Neural progenitor cell (in vitro differentiated cells): ENCODE measurements around the gene TAP1. TPM values are rescaled to one million over a fixed set of nuclear protein-coding genes. Genes with fewer than 3 reads are reported as not detected.

Source experiments
- DNase-seq: peaks from one replicate; pipeline ENCODE4 v3.0.0-alpha.2; 2016; ENCODE audit warnings: low spot score
- H2AFZ ChIP-seq: fragments of 200-600 bp; sonication (generic); replicated peaks from 2 replicates; pipeline ENCODE4 v1.6.1; 2016; ENCODE audit warnings: antibody characterized with exemption
- H3F3A ChIP-seq: fragments of 200-600 bp; sonication (generic); 2 replicates; pipeline ENCODE4 v1.6.1; 2016; ENCODE audit warnings: antibody characterized with exemption, low read depth
- H3K27ac ChIP-seq: fragments of 200-600 bp; sonication (generic); 2 replicates; pipeline ENCODE4 v1.5.1; 2016; ENCODE audit warnings: mild to moderate bottlenecking
- H3K27me3 ChIP-seq: fragments of 200-600 bp; sonication (generic); 2 replicates; pipeline ENCODE4 v1.6.1; 2016; ENCODE audit warnings: mild to moderate bottlenecking, moderate library complexity
- H3K36me3 ChIP-seq: fragments of 200-600 bp; sonication (generic); 2 replicates; pipeline ENCODE4 v1.5.1; 2016
- H3K4me1 ChIP-seq: fragments of 200-600 bp; sonication (generic); 2 replicates; pipeline ENCODE4 v1.6.1; 2016; ENCODE audit warnings: mixed run types
- H3K4me2 ChIP-seq: fragments of 200-600 bp; sonication (generic); 2 replicates; pipeline ENCODE4 v1.6.1; 2016
- H3K4me3 ChIP-seq: fragments of 200-600 bp; sonication (generic); 2 replicates; pipeline ENCODE4 v1.5.1; 2016
- H3K79me2 ChIP-seq: fragments of 200-600 bp; sonication (generic); 2 replicates; pipeline ENCODE4 v1.6.1; 2016; ENCODE audit warnings: low read depth
- H3K9ac ChIP-seq: fragments of 200-600 bp; sonication (generic); 2 replicates; pipeline ENCODE4 v1.6.1; 2016
- H3K9me3 ChIP-seq: fragments of 200-600 bp; sonication (generic); 2 replicates; pipeline ENCODE4 v1.5.1; 2016; ENCODE audit warnings: low read depth
- H4K20me1 ChIP-seq: fragments of 200-600 bp; sonication (generic); 2 replicates; pipeline ENCODE4 v1.6.1; 2016; ENCODE audit warnings: low read depth
- H3K27ac Mint-ChIP-seq: 3 replicates; pipeline ENCODE4 v1.8.0; 2021; ENCODE audit warnings: mixed read lengths
- H3K27me3 Mint-ChIP-seq: 2 replicates; pipeline ENCODE4 v1.8.0; 2022; ENCODE audit warnings: low read depth, mild to moderate bottlenecking, inconsistent platforms, moderate library complexity, mixed read lengths; ENCODE audit not compliant: insufficient read depth
- H3K36me3 Mint-ChIP-seq: 3 replicates; pipeline ENCODE4 v1.8.0; 2021; ENCODE audit warnings: mixed read lengths
- H3K4me1 Mint-ChIP-seq: 3 replicates; pipeline ENCODE4 v1.8.0; 2021; ENCODE audit warnings: mixed read lengths
- H3K4me3 Mint-ChIP-seq: 3 replicates; pipeline ENCODE4 v1.8.0; 2021; ENCODE audit warnings: mild to moderate bottlenecking, moderate library complexity, mixed read lengths
- H3K9me3 Mint-ChIP-seq: 3 replicates; pipeline ENCODE4 v1.8.0; 2020; ENCODE audit warnings: mixed read lengths
- EZH2 ChIP-seq: fragments of 200-600 bp; sonication (generic); IDR thresholded peaks from 2 replicates; pipeline ENCODE4 v1.6.1; 2017; ENCODE audit warnings: antibody characterized with exemption, mild to moderate bottlenecking, moderate library complexity
- EZH2phosphoT487 ChIP-seq: fragments of 200-600 bp; sonication (generic); IDR thresholded peaks from 2 replicates; pipeline ENCODE4 v1.6.1; 2017; ENCODE audit warnings: antibody characterized with exemption
- total RNA-seq: library from RNA; depleted of rRNA; stranded (reverse); fragments of >200 nt; gene quantifications from 2 replicates; pipeline ENCODE4 v1.2.3, GENCODE V29; 2015; ENCODE audit warnings: low replicate concordance
- TF ChIP-seq, protein P1 (sequence below): fragments of 200-600 bp; sonication (generic); IDR thresholded peaks from 2 replicates; pipeline ENCODE4 v1.5.1; 2017; ENCODE audit warnings: antibody characterized with exemption, mild to moderate bottlenecking

Gene TAP1
- total RNA-seq, 1 donor from 2014 or later = 6.5 TPM

DNA sequence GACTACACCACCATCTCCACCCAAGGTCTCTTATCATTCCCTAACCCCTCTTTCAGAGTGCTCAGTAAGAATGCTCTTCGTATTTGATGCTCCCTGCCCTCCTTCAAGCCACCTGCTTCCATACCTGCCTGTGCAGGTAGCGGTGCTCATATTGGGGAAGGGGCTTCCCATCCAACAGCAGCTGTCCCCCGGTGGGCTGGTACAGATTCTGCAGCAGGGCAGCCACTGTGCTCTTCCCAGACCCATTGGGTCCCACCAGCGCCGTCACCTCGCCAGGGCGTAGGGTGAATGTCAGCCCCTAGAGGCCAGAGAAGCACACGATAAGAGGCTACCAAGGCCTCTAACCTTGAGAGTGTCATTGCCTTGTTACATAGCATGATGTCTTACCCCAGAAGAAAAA, 5.7 kb downstream of the TAP1 start:
- Mint-ChIP-seq H3K4me1 (peaks cover 12% of the 10 kb centered on the region), H3K27ac (no peak overlapping the region), H3K36me3 (no peaks in the 10 kb centered on the region), H3K27me3 (peaks cover 70% of the 10 kb centered on the region), H3K4me3 (no peak overlapping the region), H3K9me3 (peaks cover 3% of the 10 kb centered on the region)
- Histone ChIP-seq H3K27ac (no peak overlapping the region), H4K20me1 (no peaks in the 10 kb centered on the region), H3K4me1 (peaks cover 4% of the 10 kb centered on the region), H3F3A (no peaks in the 10 kb centered on the region), H3K4me2 (no peak overlapping the region), H3K27me3 (peaks cover 48% of the 10 kb centered on the region), H3K9me3 (no peaks in the 10 kb centered on the region), H3K79me2 (no peaks in the 10 kb centered on the region), H2AFZ (no peak overlapping the region), H3K36me3 (no peaks in the 10 kb centered on the region), H3K4me3 (no peak overlapping the region), H3K9ac (no peak overlapping the region)
- DNase-seq = no peak
- TF ChIP-seq EZH2phosphoT487 (no peak), EZH2 (no peak)
- TF ChIP-seq, protein P1, sequence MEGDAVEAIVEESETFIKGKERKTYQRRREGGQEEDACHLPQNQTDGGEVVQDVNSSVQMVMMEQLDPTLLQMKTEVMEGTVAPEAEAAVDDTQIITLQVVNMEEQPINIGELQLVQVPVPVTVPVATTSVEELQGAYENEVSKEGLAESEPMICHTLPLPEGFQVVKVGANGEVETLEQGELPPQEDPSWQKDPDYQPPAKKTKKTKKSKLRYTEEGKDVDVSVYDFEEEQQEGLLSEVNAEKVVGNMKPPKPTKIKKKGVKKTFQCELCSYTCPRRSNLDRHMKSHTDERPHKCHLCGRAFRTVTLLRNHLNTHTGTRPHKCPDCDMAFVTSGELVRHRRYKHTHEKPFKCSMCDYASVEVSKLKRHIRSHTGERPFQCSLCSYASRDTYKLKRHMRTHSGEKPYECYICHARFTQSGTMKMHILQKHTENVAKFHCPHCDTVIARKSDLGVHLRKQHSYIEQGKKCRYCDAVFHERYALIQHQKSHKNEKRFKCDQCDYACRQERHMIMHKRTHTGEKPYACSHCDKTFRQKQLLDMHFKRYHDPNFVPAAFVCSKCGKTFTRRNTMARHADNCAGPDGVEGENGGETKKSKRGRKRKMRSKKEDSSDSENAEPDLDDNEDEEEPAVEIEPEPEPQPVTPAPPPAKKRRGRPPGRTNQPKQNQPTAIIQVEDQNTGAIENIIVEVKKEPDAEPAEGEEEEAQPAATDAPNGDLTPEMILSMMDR = no peak

- no peak for DNase-seq
- peaks cover 68% of the 10 kb centered on the region for H3K27me3 Mint-ChIP-seq
- Histone ChIP-seq H3K4me1 (peaks cover 4% of the 10 kb centered on the region), H3K27ac (no peak overlapping the region), H3K9me3 (no peaks in the 10 kb centered on the region), H4K20me1 (no peaks in the 10 kb centered on the region), H3K27me3 (peaks cover 48% of the 10 kb centered on the region), H3K4me3 (no peak overlapping the region), H3K36me3 (no peaks in the 10 kb centered on the region), H3K9ac (no peak overlapping the region), H3K79me2 (no peaks in the 10 kb centered on the region), H2AFZ (no peak overlapping the region), H3F3A (no peaks in the 10 kb centered on the region), H3K4me2 (no peak overlapping the region)
- no peak overlapping the region for H3K4me3 Mint-ChIP-seq
- peaks cover 11% of the 10 kb centered on the region for H3K4me1 Mint-ChIP-seq
- no peak overlapping the region for H3K27ac Mint-ChIP-seq
- TF ChIP-seq EZH2phosphoT487 = no peak
- TF ChIP-seq EZH2 = no peak
- TF ChIP-seq, protein P1 = no peak
- H3K9me3 Mint-ChIP-seq = peaks cover 3% of the 10 kb centered on the region
- H3K36me3 Mint-ChIP-seq = no peaks in the 10 kb centered on the region
Observed at GRCh38 chr6:32847004-32847403, 6.5 kb downstream of the TAP1 start.

- no peak for DNase-seq
- H3K27ac Mint-ChIP-seq = no peak overlapping the region
- no peaks in the 10 kb centered on the region for H3F3A ChIP-seq
Observed at GRCh38 chr6:32845384-32845884, 8.1 kb downstream of the TAP1 start.

More at GRCh38 chr6:32845384-32845884, 8.1 kb downstream of the TAP1 start:
- H3K9ac ChIP-seq = no peak overlapping the region
- H3K79me2 ChIP-seq = no peaks in the 10 kb centered on the region
- H3K9me3 ChIP-seq = no peaks in the 10 kb centered on the region
- Mint-ChIP-seq H3K4me3 (no peak overlapping the region), H3K4me1 (peaks cover 11% of the 10 kb centered on the region), H3K27me3 (peaks cover 65% of the 10 kb centered on the region), H3K36me3 (no peaks in the 10 kb centered on the region), H3K9me3 (peaks cover under 1% of the 10 kb centered on the region)
- no peaks in the 10 kb centered on the region for H4K20me1 ChIP-seq
- no peak overlapping the region for H3K4me2 ChIP-seq
- peaks cover 42% of the 10 kb centered on the region for H3K27me3 ChIP-seq
- no peak overlapping the region for H2AFZ ChIP-seq
- H3K4me3 ChIP-seq = no peak overlapping the region
- H3K4me1 ChIP-seq = peaks cover 4% of the 10 kb centered on the region
- TF ChIP-seq EZH2 (no peak), EZH2phosphoT487 (no peak)
- TF ChIP-seq, protein P1 = no peak
- H3K27ac ChIP-seq = no peak overlapping the region
- no peaks in the 10 kb centered on the region for H3K36me3 ChIP-seq
